Central memory CD8-positive, alpha-beta T cell (primary cell): Measurements from ENCODE around the gene CAVIN3.

Experiments used
- ATAC-seq: fragments of 150-1000 bp; cut with Tn5 transposase; replicated peaks from 2 replicates; pipeline ENCODE4 v1.10.0; 2022; ENCODE audit warnings: mild to moderate bottlenecking, moderate FRiP score, moderate number of reproducible peaks; ENCODE audit not compliant: poor library complexity, severe bottlenecking; ENCODE audit errors: extremely low read depth
- DNase-seq, 2 donors: peaks; one replicate each; pipeline ENCODE4 v3.0.0; 2021; ENCODE audit warnings: low spot score in 2 of 2
- H3K27ac Mint-ChIP-seq: one replicate; pipeline ENCODE4 v1.8.0; 2022; ENCODE audit warnings: low read depth, mild to moderate bottlenecking, moderate library complexity, mixed read lengths
- H3K27me3 Mint-ChIP-seq: one replicate; pipeline ENCODE4 v1.8.0; 2022; ENCODE audit warnings: mixed read lengths
- H3K36me3 Mint-ChIP-seq: one replicate; pipeline ENCODE4 v1.8.0; 2022; ENCODE audit warnings: mild to moderate bottlenecking, moderate library complexity, mixed read lengths; ENCODE audit not compliant: insufficient read depth
- H3K4me1 Mint-ChIP-seq: one replicate; pipeline ENCODE4 v1.8.0; 2022; ENCODE audit warnings: mixed read lengths
- H3K4me3 Mint-ChIP-seq: one replicate; pipeline ENCODE4 v1.8.0; 2022; ENCODE audit warnings: mild to moderate bottlenecking, moderate library complexity, mixed read lengths
- H3K9me3 Mint-ChIP-seq: one replicate; pipeline ENCODE4 v1.8.0; 2022; ENCODE audit warnings: mixed read lengths

CAVIN3 gene

DNA sequence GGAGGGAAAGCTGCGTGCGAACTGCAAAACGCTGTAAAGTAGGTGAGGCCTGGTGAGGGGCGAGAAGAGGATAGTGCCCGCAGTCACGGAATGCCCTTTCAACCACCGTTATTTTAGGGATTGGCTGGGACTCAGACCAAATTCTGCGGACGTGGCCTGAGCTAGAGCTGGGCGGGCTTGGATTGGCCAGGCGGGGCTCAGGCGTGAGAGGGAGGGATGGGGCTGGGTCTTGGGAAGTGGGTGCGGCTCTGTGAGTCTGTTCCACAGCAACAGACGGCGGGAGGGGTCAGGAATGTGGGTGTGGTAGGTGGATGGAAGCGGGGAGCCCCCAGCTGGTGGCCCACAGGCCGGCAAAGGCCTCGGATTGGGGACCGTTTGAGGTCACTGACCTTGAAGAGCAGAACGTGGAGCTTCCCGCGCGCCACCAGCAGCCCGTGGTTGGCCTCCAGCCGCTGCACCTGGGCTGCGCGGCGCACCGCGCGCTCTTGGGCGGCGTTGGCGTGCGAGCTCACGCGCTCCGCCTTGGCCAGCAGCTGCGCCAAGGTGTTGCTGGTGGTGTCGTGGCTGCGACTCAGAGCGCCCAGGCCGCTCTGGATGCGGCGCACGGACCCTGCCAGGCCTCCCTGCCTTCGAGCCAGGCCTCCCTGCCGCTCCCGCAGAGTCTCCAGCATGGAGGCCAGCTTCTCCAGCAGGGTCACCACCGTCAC lies 444 bp downstream of the CAVIN3 start:
- Mint-ChIP-seq H3K9me3 (no peaks in the 10 kb centered on the region), H3K4me1 (no peaks in the 10 kb centered on the region), H3K4me3 (no peak overlapping the region), H3K27me3 (peaks cover 77% of the 10 kb centered on the region), H3K36me3 (no peaks in the 10 kb centered on the region), H3K27ac (no peak overlapping the region)
- DNase-seq (no peak), ATAC-seq (no peak)

DNA sequence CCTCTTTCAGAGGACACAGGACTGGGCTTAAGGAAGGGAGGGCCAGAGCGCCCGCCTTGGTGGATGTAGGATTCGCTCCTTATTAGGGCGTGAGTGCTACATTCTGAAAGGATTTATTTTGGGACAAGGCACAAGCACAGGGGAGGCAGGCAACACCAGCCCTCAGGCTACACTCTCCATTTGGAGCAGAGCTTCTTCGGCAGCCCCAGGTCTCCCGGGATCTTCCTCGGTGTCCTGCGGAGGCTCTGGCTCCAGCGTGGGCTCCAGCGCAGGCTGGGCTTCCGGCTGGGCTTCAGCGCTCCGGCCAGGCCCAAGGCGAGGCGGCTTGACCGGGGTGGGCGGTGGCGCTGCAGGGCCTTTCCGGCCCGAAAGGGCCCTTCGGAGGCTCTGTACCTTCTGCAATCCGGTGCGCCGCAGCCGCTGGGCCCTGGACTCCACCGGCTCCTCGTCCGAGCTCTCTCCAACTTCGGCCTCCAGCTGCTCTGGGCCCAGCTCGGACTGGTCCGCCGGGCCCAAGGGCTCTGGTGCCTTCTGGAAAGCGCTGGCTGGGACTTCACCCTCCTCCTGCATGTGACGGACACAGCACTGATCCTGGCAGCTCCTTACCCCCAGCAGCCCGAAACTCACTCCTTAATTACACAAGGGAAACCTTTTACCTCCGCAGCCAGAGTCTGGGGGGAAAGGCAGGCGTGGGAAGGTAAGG lies 1.1 kb downstream of the CAVIN3 start:
- ATAC-seq: no peak
- no peak for DNase-seq
- H3K27me3 Mint-ChIP-seq: peaks cover 79% of the 10 kb centered on the region
- no peaks in the 10 kb centered on the region for H3K36me3 Mint-ChIP-seq
- H3K4me1 Mint-ChIP-seq: no peaks in the 10 kb centered on the region
- no peak overlapping the region for H3K4me3 Mint-ChIP-seq
- no peaks in the 10 kb centered on the region for H3K9me3 Mint-ChIP-seq
- H3K27ac Mint-ChIP-seq: no peak overlapping the region

DNA sequence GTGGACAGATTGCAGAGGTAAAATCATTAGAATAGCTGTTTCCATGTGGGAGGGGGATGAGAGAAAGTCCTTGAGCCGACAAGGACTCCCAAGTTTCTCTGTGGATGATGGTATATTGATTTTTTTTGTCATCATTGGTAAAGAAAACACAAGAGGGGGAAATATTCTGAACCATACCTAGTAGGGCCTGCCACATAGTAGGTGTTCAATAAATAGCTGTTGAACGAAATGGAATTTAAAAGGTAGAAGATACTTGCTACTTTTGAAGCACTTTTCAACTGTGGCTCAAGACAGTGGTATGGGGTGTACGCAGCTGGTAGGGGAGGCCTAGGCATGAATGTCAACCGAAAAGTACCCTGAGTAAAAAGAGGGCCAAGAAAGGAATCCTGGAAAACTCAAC lies 2.1 kb downstream of the CAVIN3 start:
- peaks cover 89% of the 10 kb centered on the region for H3K27me3 Mint-ChIP-seq

DNA sequence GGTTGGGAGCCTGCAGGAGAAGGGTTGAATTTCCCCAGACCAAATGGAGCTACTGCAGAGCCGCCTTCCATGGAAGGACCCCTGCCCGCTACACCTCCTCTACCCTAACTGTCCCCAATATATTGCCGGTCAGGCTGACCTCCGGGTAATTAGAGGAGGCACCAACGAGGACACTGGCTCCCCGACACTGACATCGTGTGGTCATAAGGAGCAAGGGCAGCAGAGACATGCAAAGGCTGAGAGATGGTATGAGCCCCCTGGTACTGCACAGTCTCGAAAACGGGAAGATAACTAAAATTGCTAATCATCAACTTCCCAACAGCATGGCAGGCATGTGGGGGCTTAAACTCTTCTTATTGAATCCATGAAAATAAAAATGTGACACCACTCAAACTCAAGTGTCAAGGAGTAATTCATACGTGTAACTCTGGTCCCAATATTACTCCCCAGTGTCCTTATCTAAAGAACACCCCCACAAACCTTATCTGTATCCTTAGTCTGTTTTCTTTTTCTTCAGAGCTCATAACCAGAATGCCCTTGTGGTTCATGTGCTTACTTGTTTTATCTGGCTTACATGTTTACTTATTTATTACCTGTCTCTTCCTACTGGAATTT lies 4.4 kb downstream of the CAVIN3 start:
- no peak overlapping the region for H3K4me3 Mint-ChIP-seq
- H3K9me3 Mint-ChIP-seq: no peaks in the 10 kb centered on the region
- H3K27ac Mint-ChIP-seq: no peak overlapping the region
- no peaks in the 10 kb centered on the region for H3K4me1 Mint-ChIP-seq
- ATAC-seq (no peak), DNase-seq (no peak)
- H3K36me3 Mint-ChIP-seq: no peaks in the 10 kb centered on the region
- H3K27me3 Mint-ChIP-seq: peaks cover 75% of the 10 kb centered on the region

More for the DNA sequence above, 2.1 kb downstream of the CAVIN3 start:
- ATAC-seq (no peak), DNase-seq (no peak)
- no peak overlapping the region for H3K4me3 Mint-ChIP-seq
- no peaks in the 10 kb centered on the region for H3K36me3 Mint-ChIP-seq
- H3K9me3 Mint-ChIP-seq: no peaks in the 10 kb centered on the region
- H3K4me1 Mint-ChIP-seq: no peaks in the 10 kb centered on the region
- H3K27ac Mint-ChIP-seq: no peak overlapping the region

DNA sequence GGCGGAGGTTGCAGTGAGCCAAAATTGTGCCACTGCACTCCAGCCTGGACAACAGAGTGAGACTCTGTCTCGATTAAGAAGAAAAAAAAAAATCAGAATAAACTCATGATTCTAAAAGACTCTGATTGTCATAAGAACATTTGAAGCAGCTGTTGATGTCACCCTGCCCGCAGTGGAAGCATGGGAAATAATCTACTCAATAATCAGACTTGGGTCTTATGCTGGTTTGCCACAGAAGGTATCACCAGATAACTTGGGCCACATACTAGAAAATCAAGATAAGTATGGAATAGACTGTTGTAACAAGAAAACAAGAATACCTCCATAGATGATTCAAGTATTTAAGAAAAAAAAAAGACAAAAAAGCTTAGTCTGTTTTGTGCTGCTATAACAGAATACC lies 8.2 kb downstream of the CAVIN3 start:
- H3K36me3 Mint-ChIP-seq: no peaks in the 10 kb centered on the region
- no peaks in the 10 kb centered on the region for H3K9me3 Mint-ChIP-seq
- ATAC-seq (no peak), DNase-seq (no peak)
- peaks cover 53% of the 10 kb centered on the region for H3K27me3 Mint-ChIP-seq
- no peak overlapping the region for H3K27ac Mint-ChIP-seq
- no peaks in the 10 kb centered on the region for H3K4me1 Mint-ChIP-seq
- no peak overlapping the region for H3K4me3 Mint-ChIP-seq

DNA sequence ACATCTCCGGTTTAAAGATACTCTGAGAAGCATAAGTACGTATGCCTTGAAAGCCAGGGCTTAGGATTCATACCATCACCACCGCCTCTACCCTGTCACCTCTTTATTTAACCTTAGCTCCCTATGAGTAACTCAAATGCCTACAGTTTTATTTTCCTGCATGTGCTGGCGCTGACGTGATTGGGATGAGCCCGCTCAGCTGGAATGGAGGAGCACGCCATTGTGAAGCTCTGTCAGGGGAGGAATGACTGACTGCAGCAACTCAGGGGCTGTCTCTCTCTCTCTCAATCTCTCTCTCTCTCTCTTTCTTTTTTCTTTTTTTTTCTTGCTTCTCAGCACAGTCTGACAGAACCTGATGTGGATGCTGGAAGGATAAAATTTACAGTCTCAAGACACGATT lies 12.4 kb downstream of the CAVIN3 start:
- no peak for ATAC-seq
- Mint-ChIP-seq H3K9me3 (no peaks in the 10 kb centered on the region), H3K4me1 (no peaks in the 10 kb centered on the region), H3K27me3 (peaks cover 29% of the 10 kb centered on the region), H3K36me3 (no peaks in the 10 kb centered on the region), H3K4me3 (no peak overlapping the region), H3K27ac (no peak overlapping the region)
- no peak for DNase-seq

DNA sequence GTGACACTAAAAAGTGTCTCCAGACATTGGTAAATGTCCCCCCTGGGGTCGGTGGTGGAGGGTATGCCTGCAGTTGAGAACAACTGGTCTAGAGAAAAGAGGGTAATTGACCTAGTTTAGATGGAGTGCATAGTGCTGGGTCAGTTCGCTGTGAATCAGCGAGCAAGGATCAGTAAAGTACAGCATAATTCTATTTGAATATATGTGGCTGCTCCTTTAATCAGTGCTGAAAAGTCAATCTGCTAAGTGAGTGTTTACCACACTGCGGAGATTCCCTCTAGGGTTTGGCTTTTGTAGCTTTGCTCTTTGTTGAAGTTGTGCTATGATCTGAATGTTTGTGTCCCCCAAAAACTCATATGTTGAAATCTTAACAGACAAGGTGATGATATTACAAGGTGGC lies 15.0 kb downstream of the CAVIN3 start:
- ATAC-seq: no peak
- no peak for DNase-seq
- H3K4me3 Mint-ChIP-seq: no peak overlapping the region
- peaks cover 45% of the 10 kb centered on the region for H3K27me3 Mint-ChIP-seq
- H3K9me3 Mint-ChIP-seq: no peaks in the 10 kb centered on the region
- no peaks in the 10 kb centered on the region for H3K36me3 Mint-ChIP-seq
- H3K27ac Mint-ChIP-seq: no peak overlapping the region
- H3K4me1 Mint-ChIP-seq: no peaks in the 10 kb centered on the region

DNA sequence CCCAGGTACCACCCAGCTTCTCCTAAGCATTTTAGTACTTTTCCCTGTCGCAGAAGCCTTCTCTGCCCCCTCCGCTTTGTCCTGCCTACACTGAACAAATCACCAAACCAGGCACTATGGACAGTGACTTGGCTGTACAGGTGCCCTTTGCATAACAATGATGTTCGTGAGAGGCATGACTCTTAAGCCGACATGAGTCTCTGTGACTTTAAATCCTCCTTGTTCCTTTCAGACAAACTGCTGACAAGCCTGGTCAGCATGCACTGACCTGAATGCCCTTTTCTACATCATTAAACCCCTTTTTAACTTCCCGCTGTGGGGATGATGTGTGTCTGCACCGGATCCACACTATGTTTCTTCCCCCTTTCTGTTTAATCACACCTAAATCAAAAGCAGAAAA lies 16.6 kb downstream of the CAVIN3 start:
- Mint-ChIP-seq H3K36me3 (no peaks in the 10 kb centered on the region), H3K4me1 (no peaks in the 10 kb centered on the region), H3K27ac (no peak overlapping the region), H3K9me3 (no peaks in the 10 kb centered on the region), H3K4me3 (no peak overlapping the region), H3K27me3 (peaks cover 53% of the 10 kb centered on the region)
- DNase-seq (no peak), ATAC-seq (no peak)

DNA sequence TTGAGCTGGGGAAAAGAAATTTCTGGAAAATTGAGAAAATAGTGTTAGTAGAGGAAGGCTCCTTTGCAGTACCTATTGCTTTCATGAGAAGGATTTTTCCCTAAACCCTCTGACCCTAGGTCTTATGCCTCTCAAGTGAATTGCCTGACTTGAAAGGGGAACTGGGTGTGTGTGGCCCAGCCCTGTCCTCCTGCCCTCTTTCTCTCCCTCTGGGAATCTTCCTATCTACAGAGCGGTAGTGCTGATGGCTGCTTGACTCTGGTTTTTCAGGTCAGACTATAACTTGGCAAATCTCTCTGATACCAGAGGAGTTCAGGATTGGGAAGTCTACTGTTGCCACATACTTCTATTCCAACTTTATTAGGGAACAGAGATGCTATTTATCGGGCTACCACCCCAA lies 19.2 kb downstream of the CAVIN3 start:
- Mint-ChIP-seq H3K4me3 (no peak overlapping the region), H3K27me3 (peaks cover 37% of the 10 kb centered on the region), H3K9me3 (no peaks in the 10 kb centered on the region), H3K27ac (no peak overlapping the region), H3K4me1 (no peaks in the 10 kb centered on the region), H3K36me3 (no peaks in the 10 kb centered on the region)
- DNase-seq (no peak), ATAC-seq (no peak)

DNA sequence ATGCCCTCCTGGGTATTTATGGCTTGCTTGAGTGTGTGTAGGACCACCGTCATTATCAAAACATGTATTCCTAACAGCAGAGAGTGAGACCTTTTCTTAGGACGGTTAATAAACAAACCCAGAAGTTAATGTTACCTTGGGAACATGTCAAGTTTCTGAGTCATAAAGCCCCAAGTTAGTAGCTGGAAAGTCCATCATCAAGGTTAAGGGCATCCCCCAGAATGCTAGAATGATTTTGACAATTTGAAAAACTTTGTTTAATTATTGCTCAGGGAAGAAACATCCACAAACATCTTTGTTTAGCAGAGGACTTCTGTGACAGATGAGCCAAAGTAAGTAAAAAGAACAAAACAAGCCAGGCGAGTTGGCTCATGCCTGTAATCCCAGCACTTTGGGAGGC lies 20.0 kb downstream of the CAVIN3 start:
- no peak overlapping the region for H3K4me3 Mint-ChIP-seq
- no peak for DNase-seq
- H3K9me3 Mint-ChIP-seq: no peaks in the 10 kb centered on the region
- H3K4me1 Mint-ChIP-seq: no peaks in the 10 kb centered on the region
- peaks cover 39% of the 10 kb centered on the region for H3K27me3 Mint-ChIP-seq
- H3K36me3 Mint-ChIP-seq: no peaks in the 10 kb centered on the region
- H3K27ac Mint-ChIP-seq: no peak overlapping the region
- no peak for ATAC-seq

DNA sequence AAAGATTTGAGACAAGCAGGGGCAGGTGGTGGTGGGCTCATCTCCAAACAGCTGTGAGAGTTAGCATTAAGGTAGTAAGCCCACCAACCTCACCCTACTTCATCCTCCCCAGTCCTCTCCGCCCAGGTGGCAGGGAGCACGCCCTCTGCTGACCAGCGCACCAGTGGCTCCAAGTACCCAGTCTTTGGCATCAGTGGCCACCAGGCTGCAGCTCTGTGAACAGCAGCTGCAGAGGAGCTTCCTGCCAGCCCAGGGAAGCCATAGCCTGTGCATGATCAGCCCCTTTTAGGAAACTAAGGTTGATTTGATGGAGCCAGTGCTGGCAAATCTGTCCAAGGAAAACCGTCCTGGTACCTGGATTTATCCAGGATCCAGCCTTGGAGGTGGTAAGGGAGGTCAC lies 21.7 kb downstream of the CAVIN3 start:
- Mint-ChIP-seq H3K4me3 (no peak overlapping the region), H3K27me3 (peaks cover 39% of the 10 kb centered on the region), H3K9me3 (no peaks in the 10 kb centered on the region), H3K36me3 (no peaks in the 10 kb centered on the region), H3K27ac (no peak overlapping the region), H3K4me1 (no peaks in the 10 kb centered on the region)
- DNase-seq: no peak
- no peak for ATAC-seq

DNA sequence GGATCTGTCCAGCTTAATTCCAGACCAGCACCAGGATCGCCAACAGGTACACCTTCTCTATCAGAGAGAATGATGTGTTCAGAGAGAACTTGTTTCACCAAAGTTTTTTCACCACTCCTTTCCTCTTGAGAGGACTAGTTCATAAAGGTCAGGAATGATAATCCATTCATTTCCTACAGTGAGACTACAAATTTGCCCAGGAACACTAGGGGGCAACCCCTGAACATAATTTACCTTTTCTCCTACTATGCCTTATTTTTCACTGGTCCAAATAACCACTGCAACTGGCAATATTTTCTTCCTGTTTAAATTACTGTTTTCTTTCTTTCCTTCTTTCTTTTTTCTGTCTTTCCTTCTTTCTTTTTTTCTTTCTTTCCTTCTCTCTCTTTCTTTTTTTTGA lies 22.5 kb downstream of the CAVIN3 start:
- Mint-ChIP-seq H3K9me3 (no peaks in the 10 kb centered on the region), H3K4me1 (no peaks in the 10 kb centered on the region), H3K27ac (no peak overlapping the region), H3K36me3 (no peaks in the 10 kb centered on the region), H3K27me3 (peaks cover 39% of the 10 kb centered on the region), H3K4me3 (no peak overlapping the region)
- no peak for DNase-seq
- no peak for ATAC-seq

DNA sequence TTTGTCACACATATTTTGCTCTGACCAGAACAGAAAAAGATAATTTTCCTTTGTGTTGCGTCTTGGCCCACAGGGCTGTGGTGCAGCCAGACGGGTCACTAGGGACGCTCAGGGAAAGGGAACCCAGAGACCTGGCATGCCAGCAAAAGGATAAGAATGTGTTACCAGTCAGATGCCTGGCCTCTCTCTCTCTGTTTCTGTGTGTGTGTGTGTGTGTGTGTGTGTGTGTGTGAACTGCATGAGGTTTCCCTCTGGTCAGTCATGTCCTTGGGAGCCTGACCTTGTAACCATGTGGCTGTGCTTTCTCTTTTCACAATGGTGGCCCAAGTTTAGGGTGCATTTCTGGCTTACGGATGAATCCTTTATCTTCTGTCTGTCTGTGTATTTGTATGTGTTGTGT lies 35.3 kb downstream of the CAVIN3 start:
- no peak overlapping the region for H3K4me3 Mint-ChIP-seq
- no peak for DNase-seq
- no peaks in the 10 kb centered on the region for H3K9me3 Mint-ChIP-seq
- peaks cover 73% of the 10 kb centered on the region for H3K27me3 Mint-ChIP-seq
- no peak overlapping the region for H3K27ac Mint-ChIP-seq
- H3K4me1 Mint-ChIP-seq: no peaks in the 10 kb centered on the region
- no peak for ATAC-seq
- no peaks in the 10 kb centered on the region for H3K36me3 Mint-ChIP-seq
